ENCODE measurements around the gene SGSM1. TPM values are rescaled to one million over a fixed set of nuclear protein-coding genes. Genes with fewer than 3 reads are reported as not detected.

The SGSM1 gene
- total and polyA plus RNA-seq, 9 of the 15 experiments (the other 6 are each of a cell fraction or from before 2014, with no cell fraction given), result not detected

GRCh38 chr22:24894220-24894975 is 88.4 kb downstream of the SGSM1 start (continued):
- TF ChIP-seq REST (IDR thresholded peaks at IDR 0.05; ENCODE audit: borderline replicate concordance), result peak; percentile 17; the same call in 1 of the 2 replicates
- no peak for TF ChIP-seq REST (CRISPR knock-in tag; IDR thresholded peaks at IDR 0.05; ENCODE audit: low read depth)
- TF ChIP-seq CEBPG (CRISPR knock-in tag; IDR thresholded peaks at IDR 0.05), result no peak
- TF ChIP-seq CEBPG (tag; conservative IDR thresholded peaks at IDR 0.05 in 1 of 2, IDR thresholded peaks at IDR 0.05 in 1 of 2), result peak; percentile 76 to 83
- TF ChIP-seq SPI1 (IDR thresholded peaks at IDR 0.05; ENCODE audit: borderline replicate concordance, low read depth, low read length), result peak; percentile 67; the same call in 1 of the 2 replicates
- no peak for TF ChIP-seq CHAMP1 (IDR thresholded peaks at IDR 0.05)
- TF ChIP-seq ZNF699 (CRISPR knock-in tag; IDR thresholded peaks at IDR 0.05; ENCODE audit: insufficient replicate concordance), result no peak
- TF ChIP-seq MAX (CRISPR knock-in tag; IDR thresholded peaks at IDR 0.05), result peak; percentile 39
- TF ChIP-seq BHLHE40 (IDR thresholded peaks at IDR 0.05; ENCODE audit: low read length), result peak; percentile 47; the same call in 1 of the 2 replicates
- TF ChIP-seq MNT (conservative IDR thresholded peaks at IDR 0.05), result peak; percentile 72 to 82
- no peak for TF ChIP-seq ZKSCAN3 (CRISPR knock-in tag; IDR thresholded peaks at IDR 0.05)
- TF ChIP-seq U2AF1 (optimal IDR thresholded peaks at IDR 0.05; ENCODE audit: low read depth, low read length), result no peak
- no peak for TF ChIP-seq ZNF140 (CRISPR knock-in tag; IDR thresholded peaks at IDR 0.05)
